ENCODE results near the gene C1orf105. TPM values are rescaled to one million over a fixed set of nuclear protein-coding genes. Genes with fewer than 3 reads are reported as not detected.

C1orf105 gene
- total and polyA plus RNA-seq, 2 of the 13 experiments (the other 11 are each of a cell fraction or from before 2014, with no cell fraction given) = 0.15 to 0.45 TPM

DNA sequence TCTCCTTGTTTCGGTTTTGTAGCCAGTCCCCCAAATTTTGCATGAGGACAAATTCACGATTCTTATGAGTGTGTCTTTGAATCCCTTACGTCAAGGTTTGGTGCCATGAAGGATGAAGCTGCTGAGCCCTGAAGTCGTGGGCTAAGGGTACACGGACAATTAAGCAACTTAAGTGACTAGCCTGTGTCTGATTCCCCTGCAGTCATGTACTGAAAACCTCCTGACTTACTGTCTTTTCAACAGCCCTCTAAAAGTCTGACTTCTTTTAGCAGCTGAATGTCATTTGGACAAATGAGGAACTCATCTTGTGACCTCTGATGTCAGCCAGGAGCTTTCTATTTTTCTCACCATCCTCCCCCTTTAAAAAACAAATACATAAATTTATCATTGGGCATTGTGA, 27.1 kb upstream of the C1orf105 start:
- 69% methylated on average over 5 of the region's 5 CpGs for WGBS (ENCODE audit: low lambda C conversion rate)
- in situ Hi-C loops (cut with HindIII; ENCODE audit: extremely low pct_ligation_motif_present, low pct_unique_long_range_greater_than_20kb) = loop anchor here (10.0 kb wide), 1 partner anchor 389 kb away; no protein-coding TSS in a partner anchor
- Histone ChIP-seq H3K36me3 (replicated peaks in 1 of 2; ENCODE audit: control insufficient read depth in 1 of 2, insufficient read depth in 2 of 2, low read length in 2 of 2) (no peaks in the 10 kb centered on the region), H3K4me1 (ENCODE audit: insufficient read depth, low read length) (peaks cover 23% of the 10 kb centered on the region), H3K4me3 (replicated peaks in 1 of 3; ENCODE audit: insufficient read depth in 1 of 3, low read depth in 2 of 3, low read length in 3 of 3) (no peak overlapping the region), H3K27me3 (ENCODE audit: control insufficient read depth in 1 of 2, insufficient read depth in 2 of 2, low read length in 2 of 2) (no peaks in the 10 kb centered on the region; a peak in 1 of 5 replicates), H4K20me1 (ENCODE audit: insufficient read depth, low read length) (no peaks in the 10 kb centered on the region), H3K79me2 (ENCODE audit: insufficient read depth, low read length) (no peaks in the 10 kb centered on the region), H2AFZ (ENCODE audit: low read length) (no peak overlapping the region), H3K27ac (ENCODE audit: extremely low read length, insufficient read depth, low read length) (no peak overlapping the region), H3K4me2 (ENCODE audit: low read depth, low read length) (no peak overlapping the region), H3K9me3 (ENCODE audit: low read length) (no peaks in the 10 kb centered on the region), H3K9ac (ENCODE audit: insufficient read depth, low read depth, low read length) (no peak overlapping the region)
- DNase-seq (ENCODE audit: low spot score) (no peak), ATAC-seq (no peak), FAIRE-seq (no peak)
- CTCF ChIA-PET (ENCODE audit: low intra/inter-chr PET ratio, low total read pairs) = no interaction called here
- BruUV-seq (replicated peaks) = no TSS peak
- intact Hi-C loops (cut with micrococcal nuclease; ENCODE audit: unreplicated experiment) = no loop called here
- TF ChIP-seq ADNP (CRISPR knock-in tag; IDR thresholded peaks at IDR 0.05) (no peak), SMAD1 (CRISPR knock-in tag; IDR thresholded peaks at IDR 0.05; ENCODE audit: borderline replicate concordance, low read depth) (no peak), ATRX (CRISPR knock-in tag; IDR thresholded peaks at IDR 0.05; ENCODE audit: borderline replicate concordance) (no peak), RBM22 (optimal IDR thresholded peaks at IDR 0.05; ENCODE audit: low read length) (no peak), NR2F1 (CRISPR knock-in tag; IDR thresholded peaks at IDR 0.05) (no peak), ZNF333 (CRISPR knock-in tag; IDR thresholded peaks at IDR 0.05; ENCODE audit: borderline replicate concordance) (no peak), ZNF766 (CRISPR knock-in tag; IDR thresholded peaks at IDR 0.05; ENCODE audit: borderline replicate concordance) (no peak), ZNF431 (CRISPR knock-in tag; IDR thresholded peaks at IDR 0.05; ENCODE audit: borderline replicate concordance, low read depth) (no peak)
- TF ChIP-seq, protein P1, sequence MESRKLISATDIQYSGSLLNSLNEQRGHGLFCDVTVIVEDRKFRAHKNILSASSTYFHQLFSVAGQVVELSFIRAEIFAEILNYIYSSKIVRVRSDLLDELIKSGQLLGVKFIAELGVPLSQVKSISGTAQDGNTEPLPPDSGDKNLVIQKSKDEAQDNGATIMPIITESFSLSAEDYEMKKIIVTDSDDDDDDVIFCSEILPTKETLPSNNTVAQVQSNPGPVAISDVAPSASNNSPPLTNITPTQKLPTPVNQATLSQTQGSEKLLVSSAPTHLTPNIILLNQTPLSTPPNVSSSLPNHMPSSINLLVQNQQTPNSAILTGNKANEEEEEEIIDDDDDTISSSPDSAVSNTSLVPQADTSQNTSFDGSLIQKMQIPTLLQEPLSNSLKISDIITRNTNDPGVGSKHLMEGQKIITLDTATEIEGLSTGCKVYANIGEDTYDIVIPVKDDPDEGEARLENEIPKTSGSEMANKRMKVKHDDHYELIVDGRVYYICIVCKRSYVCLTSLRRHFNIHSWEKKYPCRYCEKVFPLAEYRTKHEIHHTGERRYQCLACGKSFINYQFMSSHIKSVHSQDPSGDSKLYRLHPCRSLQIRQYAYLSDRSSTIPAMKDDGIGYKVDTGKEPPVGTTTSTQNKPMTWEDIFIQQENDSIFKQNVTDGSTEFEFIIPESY (CRISPR knock-in tag; IDR thresholded peaks at IDR 0.05) = no peak
- TF ChIP-seq, protein P2, sequence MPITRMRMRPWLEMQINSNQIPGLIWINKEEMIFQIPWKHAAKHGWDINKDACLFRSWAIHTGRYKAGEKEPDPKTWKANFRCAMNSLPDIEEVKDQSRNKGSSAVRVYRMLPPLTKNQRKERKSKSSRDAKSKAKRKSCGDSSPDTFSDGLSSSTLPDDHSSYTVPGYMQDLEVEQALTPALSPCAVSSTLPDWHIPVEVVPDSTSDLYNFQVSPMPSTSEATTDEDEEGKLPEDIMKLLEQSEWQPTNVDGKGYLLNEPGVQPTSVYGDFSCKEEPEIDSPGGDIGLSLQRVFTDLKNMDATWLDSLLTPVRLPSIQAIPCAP (CRISPR knock-in tag; IDR thresholded peaks at IDR 0.05; ENCODE audit: low read depth) = no peak
- TF ChIP-seq, protein P3, sequence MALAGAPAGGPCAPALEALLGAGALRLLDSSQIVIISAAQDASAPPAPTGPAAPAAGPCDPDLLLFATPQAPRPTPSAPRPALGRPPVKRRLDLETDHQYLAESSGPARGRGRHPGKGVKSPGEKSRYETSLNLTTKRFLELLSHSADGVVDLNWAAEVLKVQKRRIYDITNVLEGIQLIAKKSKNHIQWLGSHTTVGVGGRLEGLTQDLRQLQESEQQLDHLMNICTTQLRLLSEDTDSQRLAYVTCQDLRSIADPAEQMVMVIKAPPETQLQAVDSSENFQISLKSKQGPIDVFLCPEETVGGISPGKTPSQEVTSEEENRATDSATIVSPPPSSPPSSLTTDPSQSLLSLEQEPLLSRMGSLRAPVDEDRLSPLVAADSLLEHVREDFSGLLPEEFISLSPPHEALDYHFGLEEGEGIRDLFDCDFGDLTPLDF (CRISPR knock-in tag; IDR thresholded peaks at IDR 0.05) = no peak
- POLR2A ChIA-PET = no interaction called here

All from HepG2 (cell line).